Memory B cell (primary cell): ENCODE results near the gene SOX12.
A peak's percentile ranks its signal among the peaks of the same experiment; 100 is the strongest.

Source experiments
- ATAC-seq: fragments of 150-1000 bp; cut with Tn5 transposase; 2 replicates; pipeline ENCODE4 v1.10.0; 2021; ENCODE audit warnings: low read depth, mild to moderate bottlenecking, moderate library complexity
- DNase-seq, 2 donors: peaks; one replicate each; pipeline ENCODE4 v3.0.0; 2022; ENCODE audit warnings: low spot score in 2 of 2
- H3K27ac Mint-ChIP-seq: one replicate; pipeline ENCODE4 v1.8.0; 2022; ENCODE audit warnings: mild to moderate bottlenecking, moderate library complexity, mixed read lengths
- H3K27me3 Mint-ChIP-seq: one replicate; pipeline ENCODE4 v1.8.0; 2022; ENCODE audit warnings: mixed read lengths
- H3K36me3 Mint-ChIP-seq: one replicate; pipeline ENCODE4 v1.8.0; 2022; ENCODE audit warnings: mild to moderate bottlenecking, mixed read lengths
- H3K4me1 Mint-ChIP-seq: one replicate; pipeline ENCODE4 v1.8.0; 2022; ENCODE audit warnings: mixed read lengths
- H3K4me3 Mint-ChIP-seq: one replicate; pipeline ENCODE4 v1.8.0; 2022; ENCODE audit warnings: mild to moderate bottlenecking, moderate library complexity, mixed read lengths
- H3K9me3 Mint-ChIP-seq: one replicate; pipeline ENCODE4 v1.8.0; 2022; ENCODE audit warnings: mixed read lengths

The SOX12 gene

GRCh38 chr20:311609-312008, 13.7 kb upstream of the SOX12 start:
- Mint-ChIP-seq H3K36me3 (peaks cover 2% of the 10 kb centered on the region), H3K4me3 (peak overlapping the region; percentile 9), H3K9me3 (peaks cover 2% of the 10 kb centered on the region), H3K4me1 (peaks cover 15% of the 10 kb centered on the region), H3K27ac (no peak overlapping the region), H3K27me3 (no peaks in the 10 kb centered on the region)
- no peak for DNase-seq
- ATAC-seq, result no peak

GRCh38 chr20:312067-312466, 13.3 kb upstream of the SOX12 start:
- H3K27me3 Mint-ChIP-seq, result no peaks in the 10 kb centered on the region
- H3K36me3 Mint-ChIP-seq, result peaks cover 2% of the 10 kb centered on the region
- ATAC-seq (no peak), DNase-seq (no peak)
- no peak overlapping the region for H3K4me3 Mint-ChIP-seq
- no peak overlapping the region for H3K27ac Mint-ChIP-seq
- no peaks in the 10 kb centered on the region for H3K9me3 Mint-ChIP-seq
- peaks cover 13% of the 10 kb centered on the region for H3K4me1 Mint-ChIP-seq

- H3K27ac Mint-ChIP-seq, result no peak overlapping the region
Measured at GRCh38 chr20:312866-313265, 12.5 kb upstream of the SOX12 start.

GRCh38 chr20:313402-313801, 11.9 kb upstream of the SOX12 start:
- H3K27ac Mint-ChIP-seq, result no peak overlapping the region
- H3K4me1 Mint-ChIP-seq, result peaks cover 13% of the 10 kb centered on the region
- DNase-seq, result no peak

More at GRCh38 chr20:312866-313265, 12.5 kb upstream of the SOX12 start:
- ATAC-seq (no peak), DNase-seq (no peak)
- H3K36me3 Mint-ChIP-seq, result peaks cover 2% of the 10 kb centered on the region
- no peak overlapping the region for H3K4me3 Mint-ChIP-seq
- no peaks in the 10 kb centered on the region for H3K27me3 Mint-ChIP-seq
- H3K9me3 Mint-ChIP-seq, result no peaks in the 10 kb centered on the region
- peaks cover 13% of the 10 kb centered on the region for H3K4me1 Mint-ChIP-seq

GRCh38 chr20:313948-314347, 11.4 kb upstream of the SOX12 start:
- ATAC-seq, result no peak
- no peak overlapping the region for H3K27ac Mint-ChIP-seq
- no peaks in the 10 kb centered on the region for H3K27me3 Mint-ChIP-seq
- H3K4me1 Mint-ChIP-seq, result peaks cover 13% of the 10 kb centered on the region
- no peak overlapping the region for H3K4me3 Mint-ChIP-seq
- no peak for DNase-seq
- no peaks in the 10 kb centered on the region for H3K9me3 Mint-ChIP-seq
- peaks cover 2% of the 10 kb centered on the region for H3K36me3 Mint-ChIP-seq

More at GRCh38 chr20:313402-313801, 11.9 kb upstream of the SOX12 start:
- H3K9me3 Mint-ChIP-seq, result no peaks in the 10 kb centered on the region
- H3K4me3 Mint-ChIP-seq, result no peak overlapping the region
- peaks cover 2% of the 10 kb centered on the region for H3K36me3 Mint-ChIP-seq
- no peaks in the 10 kb centered on the region for H3K27me3 Mint-ChIP-seq
- no peak for ATAC-seq

GRCh38 chr20:316316-317068, 8.9 kb upstream of the SOX12 start:
- ATAC-seq (no peak), DNase-seq (no peak)
- Mint-ChIP-seq H3K4me3 (no peak overlapping the region), H3K27me3 (no peaks in the 10 kb centered on the region), H3K27ac (no peak overlapping the region), H3K9me3 (no peaks in the 10 kb centered on the region), H3K36me3 (peaks cover 9% of the 10 kb centered on the region), H3K4me1 (peaks cover 2% of the 10 kb centered on the region)

DNA sequence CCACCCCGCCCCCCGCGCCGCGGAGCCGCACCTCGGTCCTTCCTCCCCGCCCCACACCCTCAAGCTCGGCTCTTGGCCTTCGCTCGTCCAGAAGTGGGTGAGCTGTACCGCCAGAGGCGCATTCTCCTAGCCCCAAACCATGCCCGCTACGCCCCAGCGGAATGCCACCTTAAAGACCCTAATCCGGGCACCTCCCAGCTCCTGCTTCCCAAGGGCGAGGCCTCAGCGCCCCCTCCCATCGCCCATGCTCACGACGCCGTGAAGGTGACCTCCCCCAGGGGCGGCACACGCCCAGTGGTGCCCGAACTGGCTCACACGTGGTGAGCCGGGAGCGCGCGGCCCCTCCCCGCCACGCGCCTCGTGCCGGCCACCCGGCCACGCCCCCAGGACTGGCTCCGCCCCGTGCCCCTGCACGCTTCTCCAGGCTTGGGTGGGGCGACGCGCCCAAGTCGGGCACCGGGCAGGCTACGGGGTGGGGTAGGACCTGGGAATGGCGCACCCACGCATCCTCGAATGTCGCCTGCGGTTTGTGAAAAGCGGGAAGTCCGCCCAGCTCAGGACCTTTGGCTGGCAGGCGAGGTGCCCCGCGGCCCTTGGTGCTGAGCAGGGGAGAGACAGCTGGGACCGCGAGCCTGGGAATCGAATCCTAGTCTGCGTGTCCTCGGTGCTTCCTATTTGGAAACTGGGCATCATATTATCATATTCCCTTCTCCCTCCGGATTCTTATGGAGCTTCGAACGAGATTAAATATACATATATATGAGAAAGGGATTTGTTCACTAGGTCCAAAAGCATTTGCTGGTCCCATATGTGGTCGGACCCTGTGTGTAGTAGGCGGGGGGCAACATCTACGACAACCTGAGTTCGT, 941 bp upstream of the SOX12 start:
- Mint-ChIP-seq H3K9me3 (no peaks in the 10 kb centered on the region), H3K27ac (peak overlapping the region; percentile 89), H3K27me3 (no peaks in the 10 kb centered on the region), H3K36me3 (peaks cover 8% of the 10 kb centered on the region), H3K4me3 (peak overlapping the region; percentile 95), H3K4me1 (peaks cover 19% of the 10 kb centered on the region)
- ATAC-seq, result peak; percentile 63
- peak; percentile 91 to 97 for DNase-seq

GRCh38 chr20:325889-326644, 715 bp downstream of the SOX12 start:
- Mint-ChIP-seq H3K36me3 (peaks cover 3% of the 10 kb centered on the region), H3K27ac (peak overlapping the region; percentile 62), H3K4me3 (peak overlapping the region; percentile 92), H3K4me1 (peaks cover 28% of the 10 kb centered on the region), H3K9me3 (no peaks in the 10 kb centered on the region), H3K27me3 (no peaks in the 10 kb centered on the region)
- ATAC-seq (peak; percentile 5), DNase-seq (peak; percentile 52 to 70)

- no peaks in the 10 kb centered on the region for H3K9me3 Mint-ChIP-seq
- ATAC-seq (no peak), DNase-seq (peak in 1 of 2 donors; percentile 58)
- no peaks in the 10 kb centered on the region for H3K27me3 Mint-ChIP-seq
- peak overlapping the region; percentile 74 for H3K27ac Mint-ChIP-seq
- peaks cover 28% of the 10 kb centered on the region for H3K4me1 Mint-ChIP-seq
- no peaks in the 10 kb centered on the region for H3K36me3 Mint-ChIP-seq
- H3K4me3 Mint-ChIP-seq, result peak overlapping the region; percentile 92
Measured at GRCh38 chr20:326645-327185, 1.4 kb downstream of the SOX12 start.

GRCh38 chr20:327186-328026, 2.1 kb downstream of the SOX12 start:
- Mint-ChIP-seq H3K36me3 (no peaks in the 10 kb centered on the region), H3K4me3 (peak overlapping the region; percentile 92), H3K27ac (peak overlapping the region; percentile 74), H3K27me3 (no peaks in the 10 kb centered on the region), H3K4me1 (peaks cover 28% of the 10 kb centered on the region), H3K9me3 (no peaks in the 10 kb centered on the region)
- peak; percentile 5 for ATAC-seq
- DNase-seq, result peak; percentile 59 to 64

GRCh38 chr20:328027-328974, 2.9 kb downstream of the SOX12 start:
- Mint-ChIP-seq H3K4me3 (peak overlapping the region; percentile 92), H3K4me1 (peaks cover 28% of the 10 kb centered on the region), H3K27me3 (no peaks in the 10 kb centered on the region), H3K36me3 (no peaks in the 10 kb centered on the region), H3K9me3 (no peaks in the 10 kb centered on the region), H3K27ac (peak overlapping the region; percentile 74)
- DNase-seq (no peak), ATAC-seq (no peak)

DNA sequence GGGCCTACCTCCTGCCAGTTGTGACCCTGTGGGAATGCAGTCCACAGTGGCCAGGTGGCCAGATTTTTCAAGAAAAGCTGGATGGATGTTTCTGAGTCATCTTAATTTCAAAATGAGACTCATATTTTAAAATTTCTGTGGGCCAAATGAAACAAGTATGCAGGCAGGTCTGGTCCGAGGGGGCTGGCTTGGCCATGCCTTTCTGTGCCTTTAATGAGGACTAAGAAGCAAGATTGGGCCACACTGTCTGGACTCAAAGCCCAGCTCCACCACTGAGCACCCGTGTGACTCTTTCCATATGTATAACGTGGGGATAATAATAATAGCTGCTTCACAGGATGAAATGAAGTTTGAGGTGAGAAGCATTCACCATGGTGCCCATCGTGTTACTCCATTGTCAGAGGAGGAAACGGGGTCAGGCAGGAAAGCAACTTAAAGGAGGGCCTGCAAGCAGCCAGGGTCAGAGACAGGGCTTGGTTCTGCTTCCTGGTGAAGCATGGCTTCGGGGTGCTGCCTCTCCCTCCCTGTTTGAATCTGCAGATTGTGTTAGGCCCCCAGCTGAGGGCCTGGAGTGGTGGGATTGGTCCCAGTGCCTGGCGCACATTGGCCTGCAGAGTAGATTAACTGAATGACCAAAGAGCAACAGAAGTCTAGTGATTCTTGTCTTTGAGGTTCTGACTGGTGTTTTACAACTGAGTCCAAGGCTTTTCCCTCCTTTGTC, 3.8 kb downstream of the SOX12 start:
- Mint-ChIP-seq H3K9me3 (no peaks in the 10 kb centered on the region), H3K27me3 (no peaks in the 10 kb centered on the region), H3K27ac (peak overlapping the region; percentile 74), H3K36me3 (no peaks in the 10 kb centered on the region), H3K4me3 (no peak overlapping the region), H3K4me1 (peaks cover 24% of the 10 kb centered on the region)
- no peak for ATAC-seq
- DNase-seq, result no peak
